Kidney (tissue), 14 donors: ENCODE measurements around the gene AURKA. TPM values are rescaled to one million over a fixed set of nuclear protein-coding genes. Genes with fewer than 3 reads are reported as not detected.

Source experiments
- DNase-seq, 5 donors: peaks; one replicate each; pipeline ENCODE4 v3.0.0-alpha.2; 2013 to 2020
- FAIRE-seq: peaks from 2 replicates; lab custom pipeline; 2012; peaks lifted over from hg19 to GRCh38; lab: Jason Lieb, UNC
- H3K27ac ChIP-seq, 2 donors: one replicate each; pipeline ENCODE4 v1.7.0; 2013; ENCODE audit warnings: low read depth in 2 of 2, low read length in 2 of 2, inconsistent platforms in 1 of 2
- H3K27me3 ChIP-seq: one replicate; pipeline ENCODE4 v1.7.1; 2013; ENCODE audit warnings: low read length, inconsistent platforms; ENCODE audit not compliant: control insufficient read depth, insufficient read depth
- H3K36me3 ChIP-seq, 3 donors: one replicate each; pipeline versions ENCODE4 v1.7.0 to v1.7.1; 2013; ENCODE audit warnings: low read length in 3 of 3, control low read depth in 1 of 3, inconsistent platforms in 1 of 3; ENCODE audit not compliant: insufficient read depth in 3 of 3, control insufficient read depth in 2 of 3
- H3K4me1 ChIP-seq, 3 donors: one replicate each; pipeline versions ENCODE4 v1.7.0 to v1.7.1; 2013; ENCODE audit warnings: low read length in 3 of 3, inconsistent platforms in 1 of 3, low read depth in 1 of 3; ENCODE audit not compliant: control insufficient read depth in 2 of 3, insufficient read depth in 2 of 3
- H3K4me3 ChIP-seq, 3 donors: one replicate each; pipeline versions ENCODE4 v1.7.0 to v1.8.1; 2013; ENCODE audit warnings: low read length in 3 of 3, control low read depth in 1 of 3, inconsistent platforms in 1 of 3
- H3K9ac ChIP-seq, 3 donors: one replicate each; pipeline versions ENCODE4 v1.7.0 to v1.7.1; 2013; ENCODE audit warnings: low read length in 3 of 3, control low read depth in 1 of 3, inconsistent platforms in 1 of 3
- H3K9me3 ChIP-seq, 3 donors: one replicate each; pipeline versions ENCODE4 v1.7.0 to v1.7.1; 2013; ENCODE audit warnings: low read length in 3 of 3, control low read depth in 1 of 3, inconsistent platforms in 1 of 3; ENCODE audit not compliant: control insufficient read depth in 2 of 3, insufficient read depth in 1 of 3
- CTCF ChIP-seq: IDR thresholded peaks from 3 replicates; pipeline ENCODE4 v1.5.1; 2012; ENCODE audit warnings: mild to moderate bottlenecking, moderate library complexity, borderline replicate concordance; ENCODE audit not compliant: insufficient read depth; ENCODE audit errors: extremely low read depth
- intact Hi-C: fragments of 100-400 bp; cut with DNase I; formaldehyde crosslinking; loops from one replicate; pipeline ENCODE4 v1.11.1; 2022
- polyA plus RNA-seq: library from polyadenylated mRNA; stranded (reverse); fragments of 350-450 nt; fragmentation: Illumina TruSeq; extraction: RNeasy Lipid Tissue Mini Kit (QIAGEN cat#74804); gene quantifications from one replicate; pipeline ENCODE4 v1.2.3, GENCODE V29; 2014; ENCODE audit warnings: low read depth, low replicate concordance; ENCODE audit not compliant: insufficient read depth
- total RNA-seq: library from RNA; stranded (reverse); fragmentation: NEBNext Ultra II Directional; extraction: Animal tissue kit (Norgen Biotek cat#: 25700); gene quantifications from one replicate; pipeline ENCODE4 v1.2.1, GENCODE V29; 2021
- donor health status: control.
- donor health status: control.
- donor health status: control.
- donor health status: control.
- donor health status: control.
- donor health status: DM: yes; HTN: yes; CAD: no.
- donor health status: Normal renal cell carcinoma (clear cell type).

AURKA gene
- total and polyA plus RNA-seq, 2 donors from 2014 or later, result 2.7 to 3.3 TPM

- no peak overlapping the region for H3K9ac ChIP-seq
- no peaks in the 10 kb centered on the region for H3K36me3 ChIP-seq
- intact Hi-C loops, result no loop called here
- no peak overlapping the region for H3K27ac ChIP-seq
- no peaks in the 10 kb centered on the region for H3K27me3 ChIP-seq
- H3K4me1 ChIP-seq, result peaks cover 0 to 3% (median 0%) of the 10 kb centered on the region in 3 donors
- FAIRE-seq, result no peak
- no peak overlapping the region for H3K4me3 ChIP-seq
- TF ChIP-seq CTCF, result no peak
- DNase-seq, result no peak
- no peaks in the 10 kb centered on the region for H3K9me3 ChIP-seq
Measured at GRCh38 chr20:56424931-56425330, 32.9 kb upstream of the AURKA start.

DNA sequence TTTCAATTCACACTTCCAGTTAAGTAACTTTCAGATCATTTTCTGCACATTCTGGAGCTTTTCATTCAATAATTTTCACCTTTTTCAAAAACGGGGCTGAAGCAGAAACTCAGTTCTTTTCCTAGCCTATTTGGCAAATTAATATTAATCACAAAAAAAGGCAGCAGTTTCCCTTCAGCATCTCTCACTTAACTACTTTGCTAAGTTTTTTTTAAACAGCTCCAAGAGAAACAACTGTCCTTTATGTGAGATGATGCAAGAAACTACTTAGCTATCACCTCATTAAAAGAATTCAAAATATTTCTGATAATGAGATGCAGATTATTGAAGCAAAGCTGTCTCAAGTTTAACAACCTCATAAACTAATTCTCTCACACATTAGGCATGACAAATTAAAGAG is 31.9 kb upstream of the AURKA start:
- no peak for TF ChIP-seq CTCF
- H3K36me3 ChIP-seq, result no peaks in the 10 kb centered on the region
- DNase-seq, result no peak
- no peaks in the 10 kb centered on the region for H3K27me3 ChIP-seq
- intact Hi-C loops, result no loop called here
- H3K4me3 ChIP-seq, result no peak overlapping the region
- no peak overlapping the region for H3K27ac ChIP-seq
- H3K9ac ChIP-seq, result no peak overlapping the region
- H3K4me1 ChIP-seq, result peaks cover 0 to under 1% (median 0%) of the 10 kb centered on the region in 3 donors
- no peaks in the 10 kb centered on the region for H3K9me3 ChIP-seq
- no peak for FAIRE-seq

DNA sequence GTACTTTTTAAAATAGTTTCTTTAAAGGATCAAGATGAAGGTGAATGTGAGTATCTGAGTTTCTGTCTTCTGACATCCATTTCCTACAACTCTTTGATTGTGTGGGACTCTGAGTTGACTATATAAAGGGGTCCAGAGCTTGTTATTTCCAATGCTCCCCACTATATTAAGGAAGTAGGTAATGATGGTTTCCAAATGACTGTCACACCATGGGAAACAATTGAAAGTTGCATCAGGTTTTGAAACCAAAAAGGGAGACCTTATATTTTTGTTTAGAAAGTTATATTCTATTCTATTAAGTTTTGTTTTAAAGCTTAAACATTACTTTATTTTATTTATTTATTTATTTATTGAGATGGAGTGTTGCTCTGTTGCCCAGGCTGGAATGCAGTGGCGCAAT is 31.2 kb upstream of the AURKA start:
- H3K4me1 ChIP-seq, result no peaks in the 10 kb centered on the region
- no peak overlapping the region for H3K9ac ChIP-seq
- intact Hi-C loops, result no loop called here
- TF ChIP-seq CTCF, result no peak
- H3K36me3 ChIP-seq, result no peaks in the 10 kb centered on the region
- FAIRE-seq (no peak), DNase-seq (no peak)
- no peaks in the 10 kb centered on the region for H3K9me3 ChIP-seq
- no peaks in the 10 kb centered on the region for H3K27me3 ChIP-seq
- no peak overlapping the region for H3K27ac ChIP-seq
- H3K4me3 ChIP-seq, result no peak overlapping the region

DNA sequence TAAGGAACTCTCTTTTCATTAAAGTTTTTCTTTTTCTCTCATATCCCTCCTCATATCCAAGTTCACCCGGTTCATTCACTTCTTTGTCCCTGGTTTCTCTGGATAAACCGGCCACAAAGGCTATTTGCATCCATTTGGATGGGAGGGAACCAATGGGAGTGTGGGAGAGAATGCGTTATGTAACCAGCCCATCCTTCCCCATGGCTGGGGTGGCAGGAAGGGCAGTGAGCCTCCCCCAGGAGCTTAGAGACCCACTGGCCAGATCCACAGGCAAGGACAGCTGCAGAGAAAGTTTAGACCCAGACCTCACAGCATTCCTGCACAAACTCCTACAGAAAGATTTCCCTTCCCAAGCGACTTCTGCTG is 30.8 kb upstream of the AURKA start:
- H3K4me3 ChIP-seq, result no peak overlapping the region
- DNase-seq (no peak), FAIRE-seq (no peak)
- no peak overlapping the region for H3K9ac ChIP-seq
- H3K9me3 ChIP-seq, result no peaks in the 10 kb centered on the region
- H3K27me3 ChIP-seq, result no peaks in the 10 kb centered on the region
- TF ChIP-seq CTCF, result no peak
- no peaks in the 10 kb centered on the region for H3K4me1 ChIP-seq
- H3K36me3 ChIP-seq, result no peaks in the 10 kb centered on the region
- no peak overlapping the region for H3K27ac ChIP-seq
- intact Hi-C loops, result no loop called here
